Liver (tissue), 3 donors: ENCODE results near the gene PARD6G.

Experiments used
- ATF3 ChIP-seq: IDR thresholded peaks from 2 replicates; pipeline ENCODE4 v1.6.1; 2016; ENCODE audit warnings: antibody characterized with exemption
- CTCF ChIP-seq: fragments of 150-350 bp; IDR thresholded peaks from 2 replicates; pipeline ENCODE4 v1.5.1; 2017; ENCODE audit warnings: improper control_type of control experiment, low read depth, low read length; ENCODE audit not compliant: missing input control
- EGR1 ChIP-seq, 2 donors: IDR thresholded peaks; 2 replicates each; pipeline ENCODE4 v1.6.1; 2016 to 2018; ENCODE audit warnings: antibody characterized with exemption in 2 of 2, low read depth in 2 of 2
- FOXA1 ChIP-seq: IDR thresholded peaks from 2 replicates; pipeline ENCODE4 v1.6.1; 2016; ENCODE audit warnings: antibody characterized with exemption
- GABPA ChIP-seq, 2 donors: IDR thresholded peaks in 1 of 2; conservative IDR thresholded peaks in 1 of 2; 2 replicates each; pipeline ENCODE4 v1.6.1; 2016; ENCODE audit warnings: antibody characterized with exemption in 2 of 2, mild to moderate bottlenecking in 1 of 2, moderate library complexity in 1 of 2
- JUND ChIP-seq, 2 donors: IDR thresholded peaks; 2 replicates each; pipeline ENCODE4 v1.6.1; 2016; ENCODE audit warnings: antibody characterized with exemption in 2 of 2
- MAX ChIP-seq: IDR thresholded peaks from 2 replicates; pipeline ENCODE4 v1.6.1; 2016; ENCODE audit warnings: antibody characterized with exemption
- RAD21 ChIP-seq, 2 donors: IDR thresholded peaks; 2 replicates each; pipeline ENCODE4 v1.6.1; 2016; ENCODE audit warnings: antibody characterized with exemption in 2 of 2, mild to moderate bottlenecking in 2 of 2
- SP1 ChIP-seq: IDR thresholded peaks from 2 replicates; pipeline ENCODE4 v1.6.1; 2018; ENCODE audit warnings: antibody characterized with exemption, mild to moderate bottlenecking
- YY1 ChIP-seq: IDR thresholded peaks from 2 replicates; pipeline ENCODE4 v1.6.1; 2016; ENCODE audit warnings: antibody characterized with exemption, mild to moderate bottlenecking
- TF ChIP-seq, protein P1 (sequence below): IDR thresholded peaks from 2 replicates; pipeline ENCODE4 v1.6.1; 2016; ENCODE audit warnings: antibody characterized with exemption
- donor health status: healthy.
- donor health status: healthy.

DNA sequence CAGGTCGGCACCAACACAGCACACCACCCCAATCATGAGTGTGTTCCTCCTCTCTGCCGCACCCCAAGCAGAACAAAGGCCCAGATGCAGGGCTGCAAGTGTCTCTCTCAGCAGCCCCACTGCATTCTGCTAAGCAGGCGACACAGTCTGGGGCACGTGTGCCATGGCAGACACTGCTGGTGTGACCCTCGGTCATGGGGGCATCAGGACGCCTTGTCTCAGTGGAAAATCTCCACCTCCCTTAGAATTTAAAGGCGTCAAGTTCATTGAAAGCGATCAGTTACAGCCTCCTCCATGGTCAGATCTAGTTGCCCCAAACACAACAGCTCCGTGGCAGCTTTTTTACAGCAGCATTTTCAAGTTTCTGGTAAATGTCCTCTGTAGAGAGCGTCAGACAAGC, 81.1 kb downstream of the PARD6G start:
- TF ChIP-seq RAD21 (IDR thresholded peaks at IDR 0.05) (no peak), SP1 (no peak), CTCF (no peak), JUND (IDR thresholded peaks at IDR 0.05) (no peak), ATF3 (no peak), FOXA1 (no peak), MAX (no peak), YY1 (no peak), EGR1 (IDR thresholded peaks at IDR 0.05; ENCODE audit: low read depth in 2 of 2) (no peak), GABPA (IDR thresholded peaks at IDR 0.05 in 1 of 2, conservative IDR thresholded peaks at IDR 0.05 in 1 of 2) (no peak)
- TF ChIP-seq, protein P1, sequence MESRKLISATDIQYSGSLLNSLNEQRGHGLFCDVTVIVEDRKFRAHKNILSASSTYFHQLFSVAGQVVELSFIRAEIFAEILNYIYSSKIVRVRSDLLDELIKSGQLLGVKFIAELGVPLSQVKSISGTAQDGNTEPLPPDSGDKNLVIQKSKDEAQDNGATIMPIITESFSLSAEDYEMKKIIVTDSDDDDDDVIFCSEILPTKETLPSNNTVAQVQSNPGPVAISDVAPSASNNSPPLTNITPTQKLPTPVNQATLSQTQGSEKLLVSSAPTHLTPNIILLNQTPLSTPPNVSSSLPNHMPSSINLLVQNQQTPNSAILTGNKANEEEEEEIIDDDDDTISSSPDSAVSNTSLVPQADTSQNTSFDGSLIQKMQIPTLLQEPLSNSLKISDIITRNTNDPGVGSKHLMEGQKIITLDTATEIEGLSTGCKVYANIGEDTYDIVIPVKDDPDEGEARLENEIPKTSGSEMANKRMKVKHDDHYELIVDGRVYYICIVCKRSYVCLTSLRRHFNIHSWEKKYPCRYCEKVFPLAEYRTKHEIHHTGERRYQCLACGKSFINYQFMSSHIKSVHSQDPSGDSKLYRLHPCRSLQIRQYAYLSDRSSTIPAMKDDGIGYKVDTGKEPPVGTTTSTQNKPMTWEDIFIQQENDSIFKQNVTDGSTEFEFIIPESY, result no peak
